ENCODE results near the gene ZWILCH.

ZWILCH gene

DNA sequence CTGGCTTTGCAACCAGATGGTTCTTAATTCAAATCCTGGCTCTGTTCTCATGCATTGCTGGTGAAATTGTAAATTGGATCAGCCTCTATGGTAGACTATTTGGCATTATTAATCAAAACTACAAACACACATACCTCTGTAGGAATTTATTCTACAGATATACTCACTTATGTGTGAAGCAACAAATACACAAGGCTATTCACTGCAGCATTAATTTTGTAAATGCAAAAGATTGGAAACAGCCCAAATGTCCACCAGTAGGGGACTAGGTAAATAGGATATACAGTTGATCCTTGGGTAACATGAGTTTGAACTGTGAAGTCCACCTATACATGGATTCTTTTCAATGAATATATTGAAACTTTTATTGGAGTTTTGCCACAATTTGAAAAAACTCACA, 90.2 kb downstream of the ZWILCH start:
- TF ChIP-seq, protein P1, sequence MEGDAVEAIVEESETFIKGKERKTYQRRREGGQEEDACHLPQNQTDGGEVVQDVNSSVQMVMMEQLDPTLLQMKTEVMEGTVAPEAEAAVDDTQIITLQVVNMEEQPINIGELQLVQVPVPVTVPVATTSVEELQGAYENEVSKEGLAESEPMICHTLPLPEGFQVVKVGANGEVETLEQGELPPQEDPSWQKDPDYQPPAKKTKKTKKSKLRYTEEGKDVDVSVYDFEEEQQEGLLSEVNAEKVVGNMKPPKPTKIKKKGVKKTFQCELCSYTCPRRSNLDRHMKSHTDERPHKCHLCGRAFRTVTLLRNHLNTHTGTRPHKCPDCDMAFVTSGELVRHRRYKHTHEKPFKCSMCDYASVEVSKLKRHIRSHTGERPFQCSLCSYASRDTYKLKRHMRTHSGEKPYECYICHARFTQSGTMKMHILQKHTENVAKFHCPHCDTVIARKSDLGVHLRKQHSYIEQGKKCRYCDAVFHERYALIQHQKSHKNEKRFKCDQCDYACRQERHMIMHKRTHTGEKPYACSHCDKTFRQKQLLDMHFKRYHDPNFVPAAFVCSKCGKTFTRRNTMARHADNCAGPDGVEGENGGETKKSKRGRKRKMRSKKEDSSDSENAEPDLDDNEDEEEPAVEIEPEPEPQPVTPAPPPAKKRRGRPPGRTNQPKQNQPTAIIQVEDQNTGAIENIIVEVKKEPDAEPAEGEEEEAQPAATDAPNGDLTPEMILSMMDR (IDR thresholded peaks at IDR 0.05; ENCODE audit: control insufficient read depth, extremely low read depth, insufficient read depth): no peak
- no peak for DNase-seq (ENCODE audit: low read depth)
- H3K4me3 ChIP-seq (ENCODE audit: low read depth, low read length): no peak overlapping the region

DNA sequence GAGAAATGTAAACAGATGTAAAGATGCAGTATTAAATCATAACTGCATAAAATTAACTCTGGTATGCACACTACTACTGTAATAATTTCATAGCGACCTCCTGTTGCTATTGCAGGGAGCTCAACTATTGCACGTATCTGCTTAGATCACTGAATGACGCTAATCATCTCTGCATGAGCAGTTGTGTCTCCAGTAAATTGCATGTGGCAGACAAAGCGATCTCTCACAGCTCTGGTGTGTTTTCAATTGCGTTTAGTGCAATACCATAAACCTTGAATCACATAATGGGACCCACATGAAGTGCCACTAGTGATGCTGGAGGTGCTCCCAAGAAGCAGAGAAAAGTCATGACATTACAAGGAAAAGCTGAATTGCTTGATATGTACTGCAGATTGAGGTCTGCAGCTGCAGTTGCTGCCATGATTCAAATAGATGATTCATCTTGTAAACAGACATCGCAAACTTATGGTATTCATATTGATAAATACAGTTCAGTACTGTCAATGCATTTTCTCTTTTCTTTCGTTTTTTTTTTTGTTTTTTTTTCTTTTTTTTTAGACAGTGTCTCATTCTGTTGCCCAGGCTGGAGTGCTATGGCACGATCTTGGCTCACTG, 90.9 kb downstream of the ZWILCH start:
- H3K4me3 ChIP-seq (ENCODE audit: low read depth, low read length): no peak overlapping the region
- no peak for DNase-seq (ENCODE audit: low read depth)
- TF ChIP-seq, protein P1 (IDR thresholded peaks at IDR 0.05; ENCODE audit: control insufficient read depth, extremely low read depth, insufficient read depth): no peak

DNA sequence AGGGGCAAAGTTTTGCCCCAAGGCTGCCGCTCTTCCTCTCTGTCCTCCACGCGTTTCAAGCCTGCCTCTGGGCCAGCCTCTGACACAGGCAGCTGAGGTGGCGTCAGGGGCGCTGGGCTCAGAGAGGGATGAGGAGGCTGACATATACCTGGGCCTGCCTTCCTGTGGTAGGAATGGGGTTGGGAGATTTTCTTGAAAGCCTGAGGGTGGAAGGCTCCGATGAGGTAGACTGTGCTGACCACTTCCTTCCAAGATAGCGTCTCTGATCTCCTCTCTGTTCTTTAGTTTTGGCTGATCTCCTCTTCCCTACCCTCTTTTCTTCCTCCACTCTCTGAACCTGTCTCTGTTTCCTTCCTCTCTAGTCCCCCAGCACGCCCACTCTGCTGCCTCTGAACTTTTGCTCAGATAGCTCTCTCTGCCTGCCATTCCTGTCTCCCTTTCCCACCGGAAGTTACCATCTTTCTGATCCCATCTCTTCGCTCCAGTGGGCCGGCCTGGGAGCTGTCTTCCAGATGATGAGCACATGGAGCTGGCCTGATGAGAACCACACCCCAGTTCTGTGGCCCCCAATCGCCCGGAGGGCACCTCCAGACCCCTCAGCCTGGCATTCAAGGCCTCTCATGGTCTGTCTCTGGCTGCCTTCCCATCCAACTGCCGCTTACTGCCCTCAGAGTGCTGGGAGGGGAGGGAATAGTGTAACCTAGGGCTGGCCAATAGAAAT, 93.1 kb downstream of the ZWILCH start:
- no peak for DNase-seq (ENCODE audit: low read depth)
- TF ChIP-seq, protein P1 (IDR thresholded peaks at IDR 0.05; ENCODE audit: control insufficient read depth, extremely low read depth, insufficient read depth): no peak
- no peak overlapping the region for H3K4me3 ChIP-seq (ENCODE audit: low read depth, low read length)

Data from LNCaP clone FGC (cell line).